ENCODE measurements around the gene LYRM2. TPM values are rescaled to one million over a fixed set of nuclear protein-coding genes. Genes with fewer than 3 reads are reported as not detected.

LYRM2 gene
- total RNA-seq, 1 donor from 2014 or later: 33.8 TPM

Other genes starting within 250 kb of the LYRM2 start
- 9.5 and 11.5 TPM in 2 replicates for gene RRAGD, start 226.5 kb downstream of the LYRM2 start, total RNA-seq
- gene ANKRD6, start 205.6 kb downstream of the LYRM2 start, total RNA-seq: 3.8 and 5.9 TPM in 2 replicates
- 50.2 and 56.3 TPM in 2 replicates for gene MDN1, start 181.0 kb upstream of the LYRM2 start, total RNA-seq
- 32.5 and 33.2 TPM in 2 replicates for gene CASP8AP2, start 191.1 kb upstream of the LYRM2 start, total RNA-seq